Measurements from ENCODE around the gene GATA1.

DNA sequence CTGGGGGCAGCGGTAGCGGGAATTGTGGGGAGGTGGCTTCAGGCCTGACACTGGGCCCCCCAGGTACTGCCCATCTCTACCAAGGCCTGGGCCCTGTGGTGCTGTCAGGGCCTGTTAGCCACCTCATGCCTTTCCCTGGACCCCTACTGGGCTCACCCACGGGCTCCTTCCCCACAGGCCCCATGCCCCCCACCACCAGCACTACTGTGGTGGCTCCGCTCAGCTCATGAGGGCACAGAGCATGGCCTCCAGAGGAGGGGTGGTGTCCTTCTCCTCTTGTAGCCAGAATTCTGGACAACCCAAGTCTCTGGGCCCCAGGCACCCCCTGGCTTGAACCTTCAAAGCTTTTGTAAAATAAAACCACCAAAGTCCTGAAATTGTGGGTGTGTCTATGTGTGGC, 7.5 kb downstream of the GATA1 start:
- TF ChIP-seq, protein P1, sequence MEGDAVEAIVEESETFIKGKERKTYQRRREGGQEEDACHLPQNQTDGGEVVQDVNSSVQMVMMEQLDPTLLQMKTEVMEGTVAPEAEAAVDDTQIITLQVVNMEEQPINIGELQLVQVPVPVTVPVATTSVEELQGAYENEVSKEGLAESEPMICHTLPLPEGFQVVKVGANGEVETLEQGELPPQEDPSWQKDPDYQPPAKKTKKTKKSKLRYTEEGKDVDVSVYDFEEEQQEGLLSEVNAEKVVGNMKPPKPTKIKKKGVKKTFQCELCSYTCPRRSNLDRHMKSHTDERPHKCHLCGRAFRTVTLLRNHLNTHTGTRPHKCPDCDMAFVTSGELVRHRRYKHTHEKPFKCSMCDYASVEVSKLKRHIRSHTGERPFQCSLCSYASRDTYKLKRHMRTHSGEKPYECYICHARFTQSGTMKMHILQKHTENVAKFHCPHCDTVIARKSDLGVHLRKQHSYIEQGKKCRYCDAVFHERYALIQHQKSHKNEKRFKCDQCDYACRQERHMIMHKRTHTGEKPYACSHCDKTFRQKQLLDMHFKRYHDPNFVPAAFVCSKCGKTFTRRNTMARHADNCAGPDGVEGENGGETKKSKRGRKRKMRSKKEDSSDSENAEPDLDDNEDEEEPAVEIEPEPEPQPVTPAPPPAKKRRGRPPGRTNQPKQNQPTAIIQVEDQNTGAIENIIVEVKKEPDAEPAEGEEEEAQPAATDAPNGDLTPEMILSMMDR (IDR thresholded peaks at IDR 0.05; ENCODE audit: poor library complexity): no peak
- no peak for TF ChIP-seq EZH2phosphoT487 (IDR thresholded peaks at IDR 0.05; ENCODE audit: low read depth, severe bottlenecking, unreplicated experiment)

Data from hepatocyte (in vitro differentiated cells).